Measurements from ENCODE around the gene PPM1L.

DNA sequence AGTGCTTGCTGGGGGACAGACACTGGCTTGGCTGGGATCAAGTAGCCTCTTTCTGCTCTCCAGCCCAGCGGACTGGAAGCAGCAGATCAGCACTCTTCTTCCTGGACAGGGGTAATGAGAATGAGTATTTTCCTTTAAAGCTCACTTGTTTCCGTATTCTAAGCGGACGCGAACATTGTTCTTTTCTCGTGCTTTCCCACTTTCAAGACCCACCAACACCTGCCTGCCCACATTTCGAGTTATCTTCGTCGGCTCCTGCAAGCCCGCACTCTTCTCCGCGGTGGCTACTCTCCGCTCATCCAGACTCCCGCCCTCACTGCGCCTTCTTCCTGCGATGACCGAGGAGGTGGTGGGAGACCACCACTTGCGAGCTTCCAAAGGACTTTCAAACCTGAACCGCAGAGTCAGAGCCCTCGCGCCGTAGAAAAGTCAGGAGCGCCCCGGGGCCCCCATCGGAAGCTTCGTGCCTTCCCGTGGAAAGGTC is 1.6 kb upstream of the PPM1L start:
- TF ChIP-seq POLR2A (IDR thresholded peaks at IDR 0.05; ENCODE audit: low read length) (no peak), GATA1 (IDR thresholded peaks at IDR 0.05; ENCODE audit: low read depth, low read length) (no peak)

All from erythroblast (primary cell).